ENCODE measurements around the gene HSP90AB1. TPM values are rescaled to one million over a fixed set of nuclear protein-coding genes. Genes with fewer than 3 reads are reported as not detected.

Gene HSP90AB1
- total RNA-seq, 1 donor from 2014 or later: 463 TPM

DNA sequence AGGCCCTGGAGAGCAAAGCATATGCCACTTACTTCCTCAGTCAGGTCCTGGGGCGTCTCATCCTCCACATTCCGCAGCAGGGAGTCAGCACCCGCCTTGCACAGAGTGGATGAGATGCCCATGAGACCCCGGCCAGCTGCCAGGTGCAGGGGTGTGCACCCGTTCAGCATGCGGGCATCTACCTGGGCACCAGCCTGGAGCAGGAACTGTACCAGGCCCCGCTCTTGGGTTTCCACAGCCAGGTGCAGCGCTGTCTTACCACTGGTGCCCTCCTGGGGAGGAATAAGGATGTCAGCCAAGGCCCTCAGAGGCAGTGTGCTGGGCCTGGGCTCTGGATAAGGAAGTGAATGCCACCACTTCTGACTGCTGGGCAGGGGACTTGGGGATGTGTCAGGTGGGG lies 13.1 kb downstream of the HSP90AB1 start:
- no peaks in the 10 kb centered on the region for H3K9me3 ChIP-seq
- no peak overlapping the region for H3K27ac ChIP-seq
- no peak for DNase-seq (ENCODE audit: extremely low spot score in 2 of 2)
- no peak for TF ChIP-seq POLR2A (IDR thresholded peaks at IDR 0.05)
- H3K27me3 ChIP-seq: no peaks in the 10 kb centered on the region
- no peak overlapping the region for H3K4me3 ChIP-seq
- H3K4me1 ChIP-seq: peaks cover 53% of the 10 kb centered on the region
- peaks cover 0 to 2% of the 10 kb centered on the region in 2 donors for H3K36me3 ChIP-seq
- intact Hi-C loops (cut with DNase I): no loop called here

DNA sequence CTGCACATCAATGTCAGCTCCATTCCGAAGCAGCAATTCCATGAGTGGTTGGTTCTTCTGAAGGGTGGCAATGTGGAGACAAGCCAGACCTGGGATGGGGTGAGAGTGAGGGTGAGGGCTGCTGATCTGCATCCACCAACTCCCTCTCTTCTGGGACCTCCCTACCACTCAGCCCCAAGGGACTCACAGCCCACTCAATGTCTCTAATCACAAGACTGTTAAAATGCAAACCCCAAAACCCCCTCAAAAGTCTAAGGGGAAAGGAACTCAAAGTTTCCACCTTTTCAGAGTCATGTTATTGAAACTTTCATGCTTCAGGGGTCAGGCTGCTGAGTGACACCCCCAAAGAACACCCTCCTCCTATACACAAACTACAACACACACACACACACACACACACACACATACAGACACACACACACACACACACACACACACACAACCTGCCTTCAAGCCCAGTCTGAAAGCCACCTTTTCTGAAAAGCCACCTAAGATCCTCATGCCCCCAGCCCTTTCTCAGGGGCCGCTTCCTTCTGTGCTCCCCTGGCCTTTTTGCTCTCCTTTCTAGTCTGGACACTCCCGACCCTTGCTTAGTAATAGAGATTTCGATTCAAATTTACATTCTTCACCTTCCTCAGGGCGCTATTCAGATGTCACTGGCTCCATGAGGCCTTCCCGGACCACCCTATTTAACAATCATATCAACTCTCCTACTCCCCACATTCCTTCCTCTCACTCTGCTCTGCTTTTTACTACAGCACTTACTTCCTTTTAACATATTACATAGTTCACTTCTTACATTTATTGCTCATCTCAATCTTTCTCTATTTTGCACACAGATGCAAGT lies 13.8 kb downstream of the HSP90AB1 start:
- TF ChIP-seq CTCF (IDR thresholded peaks at IDR 0.05): no peak
- no peak for TF ChIP-seq POLR2A (IDR thresholded peaks at IDR 0.05)
- no peak for TF ChIP-seq POLR2AphosphoS5 (IDR thresholded peaks at IDR 0.05; ENCODE audit: insufficient read depth in 1 of 2, low read depth in 1 of 2)
- Histone ChIP-seq H3K4me3 (no peak overlapping the region), H3K27ac (no peak overlapping the region), H3K4me1 (peaks cover 55% of the 10 kb centered on the region), H3K9me3 (no peaks in the 10 kb centered on the region), H3K27me3 (no peaks in the 10 kb centered on the region), H3K36me3 (no peaks in the 10 kb centered on the region)
- intact Hi-C loops (cut with DNase I): no loop called here
- no peak for DNase-seq (ENCODE audit: extremely low spot score in 2 of 2)

DNA sequence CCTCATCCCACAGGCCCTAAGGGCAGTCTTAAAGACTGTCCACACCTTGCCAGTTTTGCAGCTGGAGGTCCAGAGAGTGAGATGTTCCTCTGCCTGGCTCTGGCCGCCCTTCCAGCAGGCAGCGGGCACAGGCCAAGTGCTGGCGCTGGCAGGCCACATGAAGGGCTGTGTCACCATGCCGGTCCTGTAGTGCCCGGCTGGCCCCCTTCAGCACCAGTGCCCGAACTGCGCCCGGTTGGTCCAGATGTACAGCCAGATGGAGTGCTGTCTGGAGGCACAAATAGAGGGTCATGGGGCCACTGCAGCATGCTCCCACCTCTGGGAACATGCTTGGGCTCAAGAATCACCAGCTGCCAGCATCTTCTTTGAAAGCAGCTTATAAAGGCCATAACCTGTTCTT lies 14.7 kb downstream of the HSP90AB1 start:
- Histone ChIP-seq H3K4me3 (no peak overlapping the region), H3K27ac (no peak overlapping the region), H3K27me3 (no peaks in the 10 kb centered on the region), H3K4me1 (peaks cover 47% of the 10 kb centered on the region), H3K36me3 (no peaks in the 10 kb centered on the region), H3K9me3 (no peaks in the 10 kb centered on the region)
- intact Hi-C loops (cut with DNase I): no loop called here
- TF ChIP-seq POLR2AphosphoS5 (IDR thresholded peaks at IDR 0.05; ENCODE audit: insufficient read depth in 1 of 2, low read depth in 1 of 2) (no peak), POLR2A (IDR thresholded peaks at IDR 0.05) (no peak), CTCF (IDR thresholded peaks at IDR 0.05) (no peak)
- no peak for DNase-seq (ENCODE audit: extremely low spot score in 2 of 2)

- Histone ChIP-seq H3K4me3 (peak overlapping the region in 1 of 2 donors; percentile 77), H3K27ac (peak overlapping the region; percentile 46), H3K4me1 (peaks cover 39% of the 10 kb centered on the region), H3K27me3 (no peaks in the 10 kb centered on the region), H3K9me3 (no peaks in the 10 kb centered on the region), H3K36me3 (no peaks in the 10 kb centered on the region)
- no peak for DNase-seq (ENCODE audit: extremely low spot score in 2 of 2)
- intact Hi-C loops (cut with DNase I): no loop called here
- no peak for TF ChIP-seq POLR2A (IDR thresholded peaks at IDR 0.05)
- no peak for TF ChIP-seq POLR2AphosphoS5 (IDR thresholded peaks at IDR 0.05; ENCODE audit: insufficient read depth in 1 of 2, low read depth in 1 of 2)
- no peak for TF ChIP-seq CTCF (IDR thresholded peaks at IDR 0.05)
Observed at GRCh38 chr6:44262467-44263353, 15.8 kb downstream of the HSP90AB1 start.

- intact Hi-C loops (cut with DNase I): no loop called here
- Histone ChIP-seq H3K36me3 (no peaks in the 10 kb centered on the region), H3K4me1 (peaks cover 33% of the 10 kb centered on the region), H3K9me3 (no peaks in the 10 kb centered on the region), H3K4me3 (peak overlapping the region; percentile 77 to 88), H3K27me3 (no peaks in the 10 kb centered on the region), H3K27ac (peak overlapping the region; percentile 46)
- TF ChIP-seq POLR2AphosphoS5 (IDR thresholded peaks at IDR 0.05; ENCODE audit: insufficient read depth in 1 of 2, low read depth in 1 of 2): no peak
- TF ChIP-seq CTCF (IDR thresholded peaks at IDR 0.05): no peak
- no peak for TF ChIP-seq POLR2A (IDR thresholded peaks at IDR 0.05)
- no peak for DNase-seq (ENCODE audit: extremely low spot score in 2 of 2)
Observed at GRCh38 chr6:44263354-44264100, 16.6 kb downstream of the HSP90AB1 start.
